ENCODE data around the gene PNPLA6.

DNA sequence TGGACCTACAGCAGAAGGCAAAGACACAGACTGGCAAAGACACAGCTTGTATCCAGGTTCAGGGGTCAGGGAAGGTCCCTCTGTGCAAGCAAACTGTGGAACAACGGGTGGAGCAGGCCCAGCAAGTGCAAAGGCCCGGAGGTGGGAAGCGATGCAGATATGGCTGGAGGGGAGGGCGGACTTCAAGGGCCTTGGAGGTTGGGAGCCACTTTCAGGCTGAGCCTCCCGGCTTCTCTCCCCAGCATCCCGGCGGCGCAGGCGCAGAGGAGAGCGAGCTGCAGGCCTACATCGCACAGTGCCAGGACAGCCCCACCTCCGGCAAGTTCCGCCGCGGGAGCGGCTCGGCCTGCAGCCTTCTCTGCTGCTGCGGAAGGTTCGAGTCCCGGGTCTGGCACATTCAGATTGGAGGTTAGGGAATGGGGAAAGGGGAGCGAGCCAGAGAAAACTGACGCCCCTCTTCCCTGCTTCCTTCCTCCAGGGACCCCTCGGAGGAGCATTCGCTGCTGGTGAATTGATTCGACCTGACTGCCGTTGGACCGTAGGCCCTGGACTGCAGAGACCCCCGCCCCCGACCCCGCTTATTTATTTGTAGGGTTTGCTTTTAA lies 2.1 kb upstream of the PNPLA6 start:
- TF ChIP-seq EZH2phosphoT487 (IDR thresholded peaks at IDR 0.05; ENCODE audit: insufficient read depth, low read depth), result no peak
- no peak for TF ChIP-seq EZH2 (IDR thresholded peaks at IDR 0.05; ENCODE audit: insufficient read depth, poor library complexity, severe bottlenecking)

All from GM23248 (cell line).